DMS 273 (cell line): ENCODE data around the gene DNAI4.
"Not testable (repeated sequence)": the region's sequence is repeated elsewhere in the genome, so short reads cannot be mapped to it uniquely, and the experiment has no call there.

Experiments used
- DNase-seq: peaks from one replicate; lab custom pipeline; 2025; ENCODE audit not compliant: unreplicated experiment; lab: John Stamatoyannopoulos, UW

DNAI4 gene

GRCh38 chr1:66929146-66929688 is 4.6 kb upstream of the DNAI4 start:
- no peak for DNase-seq

- DNase-seq, result no peak
Measured at GRCh38 chr1:66927528-66927927, 2.9 kb upstream of the DNAI4 start.

GRCh38 chr1:66925944-66926343 is 1.3 kb upstream of the DNAI4 start:
- peak; percentile 63 for DNase-seq

GRCh38 chr1:66925558-66925910 is 878 bp upstream of the DNAI4 start:
- DNase-seq, result no peak

- no peak for DNase-seq
Measured at GRCh38 chr1:66920543-66920942, 4.1 kb downstream of the DNAI4 start.

GRCh38 chr1:66919828-66920227 is 4.8 kb downstream of the DNAI4 start:
- DNase-seq, result no peak

GRCh38 chr1:66919063-66919462 is 5.6 kb downstream of the DNAI4 start:
- no peak for DNase-seq

GRCh38 chr1:66917476-66917875 is 7.2 kb downstream of the DNAI4 start:
- DNase-seq, result no peak

- DNase-seq, result no peak
Measured at GRCh38 chr1:66916320-66916719, 8.3 kb downstream of the DNAI4 start.

- DNase-seq, result not testable (repeated sequence)
Measured at GRCh38 chr1:66915203-66915602, 9.5 kb downstream of the DNAI4 start.

GRCh38 chr1:66893712-66894111 is 30.9 kb downstream of the DNAI4 start:
- no peak for DNase-seq

- no peak for DNase-seq
Measured at GRCh38 chr1:66890621-66891020, 34.0 kb downstream of the DNAI4 start.

GRCh38 chr1:66889030-66889429 is 35.6 kb downstream of the DNAI4 start:
- no peak for DNase-seq

GRCh38 chr1:66876664-66877063 is 48.0 kb downstream of the DNAI4 start:
- DNase-seq, result no peak

GRCh38 chr1:66873111-66873510 is 51.5 kb downstream of the DNAI4 start:
- DNase-seq, result no peak

GRCh38 chr1:66872024-66872423 is 52.6 kb downstream of the DNAI4 start:
- not testable (repeated sequence) for DNase-seq

GRCh38 chr1:66867501-66867900 is 57.2 kb downstream of the DNAI4 start:
- no peak for DNase-seq

- DNase-seq, result no peak
Measured at GRCh38 chr1:66860529-66860928, 64.1 kb downstream of the DNAI4 start.

- no peak for DNase-seq
Measured at GRCh38 chr1:66853379-66853778, 71.3 kb downstream of the DNAI4 start.

- DNase-seq, result no peak
Measured at GRCh38 chr1:66852870-66853269, 71.8 kb downstream of the DNAI4 start.

- DNase-seq, result no peak
Measured at GRCh38 chr1:66850989-66851388, 73.7 kb downstream of the DNAI4 start.

- DNase-seq, result no peak
Measured at GRCh38 chr1:66848193-66848592, 76.5 kb downstream of the DNAI4 start.

GRCh38 chr1:66840929-66841328 is 83.7 kb downstream of the DNAI4 start:
- no peak for DNase-seq

GRCh38 chr1:66834926-66835325 is 89.7 kb downstream of the DNAI4 start:
- no peak for DNase-seq
